Measurements from ENCODE around the gene MYPN.
"Not testable (repeated sequence)": the region's sequence is repeated elsewhere in the genome, so short reads cannot be mapped to it uniquely, and the experiment has no call there.

Gene MYPN, protein sequence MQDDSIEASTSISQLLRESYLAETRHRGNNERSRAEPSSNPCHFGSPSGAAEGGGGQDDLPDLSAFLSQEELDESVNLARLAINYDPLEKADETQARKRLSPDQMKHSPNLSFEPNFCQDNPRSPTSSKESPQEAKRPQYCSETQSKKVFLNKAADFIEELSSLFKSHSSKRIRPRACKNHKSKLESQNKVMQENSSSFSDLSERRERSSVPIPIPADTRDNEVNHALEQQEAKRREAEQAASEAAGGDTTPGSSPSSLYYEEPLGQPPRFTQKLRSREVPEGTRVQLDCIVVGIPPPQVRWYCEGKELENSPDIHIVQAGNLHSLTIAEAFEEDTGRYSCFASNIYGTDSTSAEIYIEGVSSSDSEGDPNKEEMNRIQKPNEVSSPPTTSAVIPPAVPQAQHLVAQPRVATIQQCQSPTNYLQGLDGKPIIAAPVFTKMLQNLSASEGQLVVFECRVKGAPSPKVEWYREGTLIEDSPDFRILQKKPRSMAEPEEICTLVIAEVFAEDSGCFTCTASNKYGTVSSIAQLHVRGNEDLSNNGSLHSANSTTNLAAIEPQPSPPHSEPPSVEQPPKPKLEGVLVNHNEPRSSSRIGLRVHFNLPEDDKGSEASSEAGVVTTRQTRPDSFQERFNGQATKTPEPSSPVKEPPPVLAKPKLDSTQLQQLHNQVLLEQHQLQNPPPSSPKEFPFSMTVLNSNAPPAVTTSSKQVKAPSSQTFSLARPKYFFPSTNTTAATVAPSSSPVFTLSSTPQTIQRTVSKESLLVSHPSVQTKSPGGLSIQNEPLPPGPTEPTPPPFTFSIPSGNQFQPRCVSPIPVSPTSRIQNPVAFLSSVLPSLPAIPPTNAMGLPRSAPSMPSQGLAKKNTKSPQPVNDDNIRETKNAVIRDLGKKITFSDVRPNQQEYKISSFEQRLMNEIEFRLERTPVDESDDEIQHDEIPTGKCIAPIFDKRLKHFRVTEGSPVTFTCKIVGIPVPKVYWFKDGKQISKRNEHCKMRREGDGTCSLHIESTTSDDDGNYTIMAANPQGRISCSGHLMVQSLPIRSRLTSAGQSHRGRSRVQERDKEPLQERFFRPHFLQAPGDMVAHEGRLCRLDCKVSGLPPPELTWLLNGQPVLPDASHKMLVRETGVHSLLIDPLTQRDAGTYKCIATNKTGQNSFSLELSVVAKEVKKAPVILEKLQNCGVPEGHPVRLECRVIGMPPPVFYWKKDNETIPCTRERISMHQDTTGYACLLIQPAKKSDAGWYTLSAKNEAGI (N-terminal part only)

DNA sequence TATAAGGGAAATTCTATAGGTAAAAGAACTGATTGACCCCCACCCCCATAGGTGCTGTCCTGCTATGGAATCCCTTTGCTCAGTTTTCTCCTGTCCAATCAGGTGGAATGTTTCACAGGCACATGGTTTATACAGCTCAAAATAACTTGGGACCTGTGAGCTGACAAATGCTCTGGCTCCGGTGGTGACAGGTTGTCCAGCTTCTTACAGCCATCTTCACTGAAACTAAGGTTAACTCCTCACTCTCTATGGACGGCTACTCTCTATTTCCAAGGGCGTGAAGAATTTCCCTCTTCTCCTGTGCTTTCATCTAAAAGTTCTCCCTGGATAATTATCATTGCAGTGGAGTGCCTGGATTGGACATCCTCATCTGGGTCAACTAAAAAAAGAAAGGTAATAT lies at the start of gene MYPN:
Gene MYPN (plus strand): TSS at position 158 of the 400 bp plus-strand sequence. CDS start 11,951 bp downstream, outside the sequence.
- Histone ChIP-seq H3K4me1 (ENCODE audit: control insufficient read depth, insufficient read depth, low read length) (no peaks in the 10 kb centered on the region), H3K36me3 (ENCODE audit: control insufficient read depth, insufficient read depth, low read length) (no peaks in the 10 kb centered on the region), H3K4me3 (ENCODE audit: low read depth, low read length) (no peak within 1 kb of the TSS), H3K27ac (ENCODE audit: low read depth, low read length) (no peak within 1 kb of the TSS), H3K27me3 (ENCODE audit: control insufficient read depth, insufficient read depth, low read length) (no peaks in the 10 kb centered on the region), H3K9me3 (ENCODE audit: control insufficient read depth, insufficient read depth, low read depth, low read length) (no peaks in the 10 kb centered on the region), H3K9ac (ENCODE audit: low read length) (no peak within 1 kb of the TSS)

GRCh38 chr10:68067029-68067428 lies 42.3 kb upstream of the MYPN start:
- Histone ChIP-seq H3K27ac (ENCODE audit: low read depth, low read length) (no peak overlapping the region), H3K9ac (ENCODE audit: low read length) (no peak overlapping the region), H3K27me3 (ENCODE audit: control insufficient read depth, insufficient read depth, low read length) (no peaks in the 10 kb centered on the region), H3K4me1 (ENCODE audit: control insufficient read depth, insufficient read depth, low read length) (peaks cover 4% of the 10 kb centered on the region; the same call in 1 of the 2 replicates), H3K4me3 (ENCODE audit: low read depth, low read length) (no peak overlapping the region), H3K9me3 (ENCODE audit: control insufficient read depth, insufficient read depth, low read depth, low read length) (no peaks in the 10 kb centered on the region), H3K36me3 (ENCODE audit: control insufficient read depth, insufficient read depth, low read length) (peaks cover 41% of the 10 kb centered on the region)

DNA sequence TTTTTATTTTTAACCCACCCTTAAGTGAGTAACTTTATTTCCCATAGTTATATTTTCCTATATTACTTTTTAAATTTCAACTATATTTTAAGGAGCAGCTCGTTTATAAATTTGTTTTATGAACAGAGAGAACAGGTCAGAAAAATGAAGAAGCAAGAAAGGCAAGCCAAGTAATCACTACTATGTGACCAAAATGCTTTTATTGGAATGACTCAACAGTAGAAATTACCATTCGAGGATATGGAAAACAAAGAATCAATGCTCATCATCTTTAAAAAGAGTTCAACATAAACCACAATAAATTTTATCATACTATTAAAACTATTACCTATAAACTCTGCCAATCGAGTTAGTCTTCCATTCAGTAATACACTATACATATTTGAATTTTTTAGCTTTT lies 41.8 kb upstream of the MYPN start:
- H3K9me3 ChIP-seq (ENCODE audit: control insufficient read depth, insufficient read depth, low read depth, low read length) = no peaks in the 10 kb centered on the region
- peaks cover 44% of the 10 kb centered on the region for H3K36me3 ChIP-seq (ENCODE audit: control insufficient read depth, insufficient read depth, low read length)
- no peak overlapping the region for H3K4me3 ChIP-seq (ENCODE audit: low read depth, low read length)
- no peak overlapping the region for H3K9ac ChIP-seq (ENCODE audit: low read length)
- H3K27me3 ChIP-seq (ENCODE audit: control insufficient read depth, insufficient read depth, low read length) = no peaks in the 10 kb centered on the region
- peaks cover 4% of the 10 kb centered on the region; the same call in 1 of the 2 replicates for H3K4me1 ChIP-seq (ENCODE audit: control insufficient read depth, insufficient read depth, low read length)
- H3K27ac ChIP-seq (ENCODE audit: low read depth, low read length) = no peak overlapping the region

GRCh38 chr10:68073631-68074030 lies 35.7 kb upstream of the MYPN start:
- Histone ChIP-seq H3K9ac (ENCODE audit: low read length) (peak overlapping the region; percentile 95), H3K9me3 (ENCODE audit: control insufficient read depth, insufficient read depth, low read depth, low read length) (no peaks in the 10 kb centered on the region), H3K36me3 (ENCODE audit: control insufficient read depth, insufficient read depth, low read length) (peaks cover 26% of the 10 kb centered on the region), H3K27ac (ENCODE audit: low read depth, low read length) (peak overlapping the region; percentile 90; the same call in 1 of the 2 replicates), H3K4me1 (ENCODE audit: control insufficient read depth, insufficient read depth, low read length) (peaks cover 10% of the 10 kb centered on the region), H3K4me3 (ENCODE audit: low read depth, low read length) (peak overlapping the region; percentile 95), H3K27me3 (ENCODE audit: control insufficient read depth, insufficient read depth, low read length) (no peaks in the 10 kb centered on the region)

DNA sequence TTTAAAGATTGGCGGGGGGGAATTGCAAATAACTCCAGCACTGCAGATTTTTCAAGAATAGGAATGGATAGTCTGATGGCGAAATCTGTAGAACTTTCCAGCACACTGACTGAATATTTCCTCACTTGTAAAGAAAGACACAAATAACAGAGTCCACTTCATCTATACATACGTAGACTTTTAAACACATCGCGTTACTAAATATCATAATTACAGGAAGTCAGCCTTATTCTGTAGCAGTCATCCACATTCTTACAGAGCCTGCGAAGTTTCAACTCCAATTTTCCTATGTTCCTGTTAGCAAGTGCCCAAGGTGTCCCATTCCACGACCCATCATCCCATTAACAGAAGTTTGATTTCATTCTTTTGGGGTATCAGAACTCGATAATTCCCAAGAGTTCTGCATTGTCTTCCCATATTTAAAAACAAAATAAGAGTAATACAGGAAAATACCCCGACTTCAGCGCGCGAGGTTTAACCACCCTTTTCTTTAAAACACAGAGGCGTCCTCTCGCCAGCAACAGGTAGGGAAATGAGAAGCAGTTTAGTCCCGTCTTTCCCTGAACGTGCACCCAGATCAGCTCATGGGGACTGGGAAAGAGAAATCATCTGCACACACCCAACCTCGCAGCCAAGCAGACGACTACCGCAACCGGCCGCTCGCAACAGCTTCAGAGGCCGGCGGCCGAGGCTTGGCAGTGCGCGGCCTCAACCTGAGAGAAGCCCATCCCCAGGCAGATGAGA lies 35.1 kb upstream of the MYPN start:
- Histone ChIP-seq H3K9me3 (ENCODE audit: control insufficient read depth, insufficient read depth, low read depth, low read length) (no peaks in the 10 kb centered on the region), H3K4me1 (ENCODE audit: control insufficient read depth, insufficient read depth, low read length) (peaks cover 10% of the 10 kb centered on the region), H3K9ac (ENCODE audit: low read length) (peak overlapping the region; percentile 95), H3K36me3 (ENCODE audit: control insufficient read depth, insufficient read depth, low read length) (peaks cover 21% of the 10 kb centered on the region), H3K27me3 (ENCODE audit: control insufficient read depth, insufficient read depth, low read length) (no peaks in the 10 kb centered on the region), H3K4me3 (ENCODE audit: low read depth, low read length) (peak overlapping the region; percentile 95), H3K27ac (ENCODE audit: low read depth, low read length) (peak overlapping the region; percentile 90; the same call in 1 of the 2 replicates)

DNA sequence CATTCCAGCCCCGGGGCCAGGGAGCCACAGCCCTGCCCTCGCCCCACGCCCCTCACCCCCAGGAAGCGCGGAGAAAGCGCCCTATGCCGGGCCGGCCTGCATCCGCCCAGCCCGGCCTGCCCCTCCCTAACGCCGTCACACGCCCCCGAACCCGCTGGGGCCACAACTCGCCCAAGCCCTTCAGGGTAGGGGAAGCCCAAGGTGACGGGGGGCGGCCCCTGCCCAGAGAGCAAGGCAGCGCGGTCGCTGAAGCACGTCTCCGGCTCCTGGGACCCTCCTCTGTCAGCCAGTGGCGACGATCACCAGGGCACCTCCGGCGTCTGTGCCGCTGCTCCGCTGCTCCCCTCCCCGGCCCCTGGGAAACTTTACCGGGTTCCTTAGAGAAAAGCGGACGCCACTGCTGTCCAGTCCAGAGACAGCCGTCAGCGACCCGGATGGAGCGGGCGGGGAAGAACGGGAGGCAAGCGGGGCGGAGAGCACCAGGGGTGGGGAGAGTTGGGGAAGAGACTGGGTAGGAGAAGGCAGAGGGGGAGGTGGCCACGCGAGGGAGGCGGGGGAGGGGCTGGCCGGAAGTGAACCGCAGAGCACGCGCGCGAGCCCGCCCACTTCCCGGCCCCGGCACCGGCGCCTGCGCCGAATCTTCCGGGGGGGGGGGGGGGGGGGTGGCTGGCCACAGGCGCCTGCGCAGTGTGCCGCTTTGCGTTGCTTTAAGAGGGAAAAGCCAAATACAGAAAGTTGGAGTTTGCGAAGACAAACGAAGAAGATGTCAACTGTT lies 34.3 kb upstream of the MYPN start, which contains the start of gene HERC4:
Gene HERC4 (minus strand): TSS at position 509 of the 775 bp plus-strand sequence. CDS start 2,175 bp downstream, outside the sequence.
- Histone ChIP-seq H3K9ac (ENCODE audit: low read length) (peak within 1 kb of the TSS; percentile 95), H3K4me1 (ENCODE audit: control insufficient read depth, insufficient read depth, low read length) (peaks cover 10% of the 10 kb centered on the region), H3K9me3 (ENCODE audit: control insufficient read depth, insufficient read depth, low read depth, low read length) (no peaks in the 10 kb centered on the region), H3K4me3 (ENCODE audit: low read depth, low read length) (peak within 1 kb of the TSS; percentile 95), H3K27ac (ENCODE audit: low read depth, low read length) (peak within 1 kb of the TSS; percentile 90), H3K36me3 (ENCODE audit: control insufficient read depth, insufficient read depth, low read length) (peaks cover 16% of the 10 kb centered on the region), H3K27me3 (ENCODE audit: control insufficient read depth, insufficient read depth, low read length) (no peaks in the 10 kb centered on the region)

DNA sequence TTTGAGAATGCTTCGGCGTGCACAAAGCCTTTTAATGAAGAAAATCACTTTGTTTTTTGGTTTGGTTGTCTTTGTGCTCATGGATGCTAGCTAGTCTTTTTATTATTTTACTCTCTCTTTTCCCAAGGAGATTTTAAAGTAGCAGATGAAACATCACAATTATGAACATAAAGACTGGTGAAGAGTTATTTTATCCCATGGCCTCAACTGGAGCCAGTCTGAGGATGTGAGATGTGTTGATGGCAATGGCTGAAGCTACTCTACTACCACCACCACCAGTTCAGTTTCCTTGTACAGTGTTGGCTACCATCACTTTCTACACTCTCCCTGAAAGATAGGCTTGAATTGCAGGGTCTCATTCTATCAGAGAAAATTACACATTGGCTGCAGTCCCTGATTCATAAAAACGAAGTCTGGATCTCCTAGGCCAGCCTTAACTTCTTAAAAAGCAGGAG lies 33.7 kb upstream of the MYPN start:
- H3K9me3 ChIP-seq (ENCODE audit: control insufficient read depth, insufficient read depth, low read depth, low read length) = no peaks in the 10 kb centered on the region
- no peak overlapping the region for H3K9ac ChIP-seq (ENCODE audit: low read length)
- peak overlapping the region; percentile 40 for H3K4me3 ChIP-seq (ENCODE audit: low read depth, low read length)
- peaks cover 10% of the 10 kb centered on the region for H3K4me1 ChIP-seq (ENCODE audit: control insufficient read depth, insufficient read depth, low read length)
- H3K27ac ChIP-seq (ENCODE audit: low read depth, low read length) = no peak overlapping the region
- peaks cover 16% of the 10 kb centered on the region for H3K36me3 ChIP-seq (ENCODE audit: control insufficient read depth, insufficient read depth, low read length)
- H3K27me3 ChIP-seq (ENCODE audit: control insufficient read depth, insufficient read depth, low read length) = no peaks in the 10 kb centered on the region

DNA sequence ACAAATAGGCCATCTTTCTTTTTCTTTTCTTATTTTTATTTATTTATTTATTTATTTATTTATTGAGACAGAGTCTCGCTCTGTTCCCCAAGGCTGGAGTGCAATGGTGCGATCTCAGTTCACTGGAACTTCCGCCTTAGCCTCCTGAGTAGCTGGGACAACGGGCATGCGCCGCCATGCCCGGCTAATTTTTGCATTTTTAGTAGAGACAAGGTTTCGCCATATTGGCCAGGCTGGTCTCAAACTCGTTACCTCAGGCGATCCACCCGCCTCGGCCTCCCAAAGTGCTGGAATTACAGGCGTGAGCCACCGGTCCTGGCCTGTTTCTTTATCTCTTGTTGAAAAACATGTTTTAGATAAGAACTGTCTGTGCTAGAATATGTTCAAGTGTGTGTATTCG lies 33.2 kb upstream of the MYPN start:
- H3K27ac ChIP-seq (ENCODE audit: low read depth, low read length); H3K9me3 ChIP-seq (ENCODE audit: control insufficient read depth, insufficient read depth, low read depth, low read length); H3K4me1 ChIP-seq (ENCODE audit: control insufficient read depth, insufficient read depth, low read length); H3K9ac ChIP-seq (ENCODE audit: low read length); H3K4me3 ChIP-seq (ENCODE audit: low read depth, low read length); H3K27me3 ChIP-seq (ENCODE audit: control insufficient read depth, insufficient read depth, low read length): not testable (repeated sequence)
- H3K36me3 ChIP-seq (ENCODE audit: control insufficient read depth, insufficient read depth, low read length) = peaks cover 11% of the 10 kb centered on the region; the same call in 1 of the 2 replicates

DNA sequence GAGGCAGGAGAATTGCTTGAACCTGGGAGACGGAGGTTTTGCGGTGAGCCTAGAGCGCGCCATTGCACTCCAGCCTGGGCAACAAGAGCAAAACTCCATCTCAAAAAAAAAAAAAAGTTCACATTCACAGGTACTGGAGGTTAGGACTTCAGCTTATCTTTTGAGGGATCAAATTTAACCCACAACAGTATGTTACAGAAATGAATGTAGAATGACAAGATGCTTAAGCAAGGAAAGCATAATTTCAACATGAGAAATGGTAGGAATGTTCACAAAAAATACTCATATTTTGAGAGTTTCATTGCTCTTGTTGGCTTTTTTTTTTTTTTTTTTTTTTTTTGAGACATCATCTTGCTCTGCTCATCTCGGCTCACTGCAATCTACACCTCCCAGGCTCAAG lies 32.3 kb upstream of the MYPN start:
- Histone ChIP-seq H3K27ac (ENCODE audit: low read depth, low read length) (no peak overlapping the region), H3K9ac (ENCODE audit: low read length) (no peak overlapping the region), H3K36me3 (ENCODE audit: control insufficient read depth, insufficient read depth, low read length) (peaks cover 3% of the 10 kb centered on the region; the same call in 1 of the 2 replicates), H3K4me3 (ENCODE audit: low read depth, low read length) (no peak overlapping the region), H3K9me3 (ENCODE audit: control insufficient read depth, insufficient read depth, low read depth, low read length) (no peaks in the 10 kb centered on the region), H3K4me1 (ENCODE audit: control insufficient read depth, insufficient read depth, low read length) (peaks cover 8% of the 10 kb centered on the region), H3K27me3 (ENCODE audit: control insufficient read depth, insufficient read depth, low read length) (no peaks in the 10 kb centered on the region)

Data from HUES6 (cell line).